CD4-positive, alpha-beta memory T cell (primary cell): ENCODE measurements around the gene FOLR1. TPM values are rescaled to one million over a fixed set of nuclear protein-coding genes. Genes with fewer than 3 reads are reported as not detected.

Experiments
- CTCF ChIA-PET: fragments of 350-600 bp; sonication (Branson Sonifier 250); formaldehyde crosslinking; loops from one replicate; lab custom pipeline; 2021; ENCODE audit warnings: inconsistent platforms; ENCODE audit not compliant: partially characterized antibody; lab: Charles Lee
- POLR2A ChIA-PET: fragments of 350-600 bp; sonication (Branson Sonifier 250); formaldehyde crosslinking; loops from one replicate; lab custom pipeline; 2021; ENCODE audit not compliant: partially characterized antibody; lab: Charles Lee
- DNase-seq, 5 donors: peaks; one replicate each; pipeline versions ENCODE4 v3.0.0 to v3.0.0-alpha.2; 2020 to 2022; ENCODE audit warnings: mixed read lengths in 1 of 5
- H3K27ac ChIP-seq: one replicate; pipeline ENCODE4 v1.7.0; 2013; ENCODE audit warnings: low read depth, low read length
- H3K27me3 ChIP-seq: 2 replicates; pipeline ENCODE4 v1.7.0; 2013; ENCODE audit warnings: mild to moderate bottlenecking, low read length, moderate library complexity; ENCODE audit not compliant: insufficient read depth
- H3K36me3 ChIP-seq: 2 replicates; pipeline ENCODE4 v1.7.0; 2013; ENCODE audit warnings: mild to moderate bottlenecking, low read length, moderate library complexity; ENCODE audit not compliant: insufficient read depth
- H3K4me1 ChIP-seq: 2 replicates; pipeline ENCODE4 v1.7.0; 2013; ENCODE audit warnings: mild to moderate bottlenecking, low read length, moderate library complexity; ENCODE audit not compliant: insufficient read depth
- H3K4me3 ChIP-seq, 2 donors: one replicate each; pipeline ENCODE4 v1.7.0; 2013; ENCODE audit warnings: low read length in 2 of 2, mild to moderate bottlenecking in 1 of 2
- H3K9me3 ChIP-seq, 2 donors: one replicate each; pipeline ENCODE4 v1.7.0; 2013; ENCODE audit warnings: low read length in 2 of 2, control low read depth in 1 of 2; ENCODE audit not compliant: control insufficient read depth in 1 of 2
- H3K27ac Mint-ChIP-seq, 7 donors: one replicate each; pipeline ENCODE4 v1.8.0; 2020 to 2021; ENCODE audit warnings: mixed read lengths in 7 of 7, mild to moderate bottlenecking in 6 of 7, inconsistent platforms in 3 of 7, moderate library complexity in 3 of 7
- H3K27me3 Mint-ChIP-seq, 2 donors: one replicate each; pipeline ENCODE4 v1.8.0; 2020 to 2021; ENCODE audit warnings: mixed read lengths in 2 of 2
- H3K36me3 Mint-ChIP-seq, 2 donors: one replicate each; pipeline ENCODE4 v1.8.0; 2020 to 2021; ENCODE audit warnings: mixed read lengths in 2 of 2, inconsistent platforms in 1 of 2, mild to moderate bottlenecking in 1 of 2
- H3K4me1 Mint-ChIP-seq, 4 donors: one replicate each; pipeline ENCODE4 v1.8.0; 2020 to 2021; ENCODE audit warnings: mixed read lengths in 4 of 4, mild to moderate bottlenecking in 1 of 4
- H3K4me3 Mint-ChIP-seq, 8 donors: one replicate each; pipeline ENCODE4 v1.8.0; 2020 to 2021; ENCODE audit warnings: mixed read lengths in 8 of 8, mild to moderate bottlenecking in 7 of 8, moderate library complexity in 6 of 8, inconsistent platforms in 3 of 8
- H3K9me3 Mint-ChIP-seq, 8 donors: one replicate each; pipeline ENCODE4 v1.8.0; 2020 to 2021; ENCODE audit warnings: mixed read lengths in 8 of 8, mild to moderate bottlenecking in 5 of 8, inconsistent platforms in 3 of 8, moderate library complexity in 1 of 8
- intact Hi-C: fragments of 100-400 bp; cut with micrococcal nuclease; formaldehyde crosslinking; loops from one replicate; pipeline ENCODE4 v1.15.1; 2023
- polyA plus RNA-seq, 2 donors: library from polyadenylated mRNA; unstranded; fragments of 300-500 nt; fragmentation: Illumina TruSeq; gene quantifications; one replicate each; pipeline ENCODE4 v1.2.3, GENCODE V29; 2021
- total RNA-seq, 2 experiments: library from RNA; stranded (reverse); gene quantifications; one replicate each; pipeline ENCODE4 v1.2.3, GENCODE V29; 2021

The FOLR1 gene
- total and polyA plus RNA-seq, 4 experiments from 2014 or later, result not detected

GRCh38 chr11:72232260-72233055 is 40.5 kb downstream of the FOLR1 start:
- ChIA-PET CTCF (interaction anchor here (1.3 kb wide), 1 partner anchor 49 kb away, joined by 3 read pairs; no protein-coding TSS in a partner anchor), POLR2A (no interaction called here)
- Mint-ChIP-seq H3K27ac (peak overlapping the region in 1 of 7 donors; percentile 53), H3K36me3 (peaks cover 28 to 81% of the 10 kb centered on the region in 2 donors), H3K9me3 (no peaks in the 10 kb centered on the region), H3K27me3 (no peaks in the 10 kb centered on the region), H3K4me3 (no peak overlapping the region), H3K4me1 (peaks cover 0 to 8% (median 0%) of the 10 kb centered on the region in 4 donors)
- peaks cover 56% of the 10 kb centered on the region for H3K36me3 ChIP-seq
- H3K9me3 ChIP-seq, result no peaks in the 10 kb centered on the region
- no peak overlapping the region for H3K4me3 ChIP-seq
- DNase-seq, result peak in 1 of 5 donors; percentile 5
- H3K27ac ChIP-seq, result no peak overlapping the region
- no peaks in the 10 kb centered on the region for H3K27me3 ChIP-seq
- no peaks in the 10 kb centered on the region for H3K4me1 ChIP-seq
- intact Hi-C loops, result no loop called here

GRCh38 chr11:72233056-72233772 is 41.3 kb downstream of the FOLR1 start:
- peaks cover 28 to 76% of the 10 kb centered on the region in 2 donors for H3K36me3 Mint-ChIP-seq
- Histone ChIP-seq H3K27ac (no peak overlapping the region), H3K36me3 (peaks cover 56% of the 10 kb centered on the region), H3K4me1 (no peaks in the 10 kb centered on the region), H3K4me3 (no peak overlapping the region), H3K9me3 (no peaks in the 10 kb centered on the region), H3K27me3 (no peaks in the 10 kb centered on the region)
- H3K9me3 Mint-ChIP-seq, result no peaks in the 10 kb centered on the region
- CTCF ChIA-PET, result no interaction called here
- intact Hi-C loops, result no loop called here
- DNase-seq, result no peak
- H3K27me3 Mint-ChIP-seq, result no peaks in the 10 kb centered on the region
- H3K4me3 Mint-ChIP-seq, result no peak overlapping the region
- POLR2A ChIA-PET, result no interaction called here
- H3K27ac Mint-ChIP-seq, result peak overlapping the region in 2 of 7 donors; percentile 15 to 46
- H3K4me1 Mint-ChIP-seq, result peaks cover 0 to 6% (median 0%) of the 10 kb centered on the region in 4 donors

GRCh38 chr11:72233773-72234513 is 42.0 kb downstream of the FOLR1 start:
- ChIA-PET POLR2A (no interaction called here), CTCF (interaction anchor here (0.8 to 4.9 kb wide), 2 partner anchors 10 to 252 kb away, joined by 4 to 40 read pairs; partner anchors contain the start of gene INPPL1)
- H3K9me3 ChIP-seq, result no peaks in the 10 kb centered on the region
- Mint-ChIP-seq H3K9me3 (no peaks in the 10 kb centered on the region), H3K4me3 (no peak overlapping the region), H3K27ac (peak overlapping the region in 4 of 7 donors; percentile 54 to 82 (median 72)), H3K4me1 (peaks cover 0 to 6% (median 1%) of the 10 kb centered on the region in 4 donors), H3K27me3 (peaks cover 0 to 2% of the 10 kb centered on the region in 2 donors), H3K36me3 (peaks cover 28 to 71% of the 10 kb centered on the region in 2 donors)
- no peak for DNase-seq
- H3K36me3 ChIP-seq, result peaks cover 49% of the 10 kb centered on the region
- no peak overlapping the region for H3K4me3 ChIP-seq
- no peaks in the 10 kb centered on the region for H3K27me3 ChIP-seq
- no peak overlapping the region for H3K27ac ChIP-seq
- intact Hi-C loops, result no loop called here
- H3K4me1 ChIP-seq, result no peaks in the 10 kb centered on the region

- CTCF ChIA-PET, result interaction anchor here (0.8 to 4.9 kb wide), 3 partner anchors 10 to 256 kb away, joined by 3 to 40 read pairs (median 4); partner anchors contain the start of gene INPPL1
- H3K36me3 Mint-ChIP-seq, result peaks cover 23 to 66% of the 10 kb centered on the region in 2 donors
- H3K27ac ChIP-seq, result no peak overlapping the region
- peaks cover 2 to 3% of the 10 kb centered on the region in 2 donors for H3K27me3 Mint-ChIP-seq
- peaks cover 5% of the 10 kb centered on the region for H3K4me1 ChIP-seq
- intact Hi-C loops, result no loop called here
- no peak for DNase-seq
- H3K4me3 ChIP-seq, result no peak overlapping the region
- peaks cover 2 to 7% (median 5%) of the 10 kb centered on the region in 4 donors for H3K4me1 Mint-ChIP-seq
- POLR2A ChIA-PET, result no interaction called here
- H3K4me3 Mint-ChIP-seq, result no peak overlapping the region
- no peaks in the 10 kb centered on the region for H3K9me3 ChIP-seq
- peaks cover 4% of the 10 kb centered on the region for H3K27me3 ChIP-seq
- H3K9me3 Mint-ChIP-seq, result no peaks in the 10 kb centered on the region
- peak overlapping the region in 4 of 7 donors; percentile 29 to 75 (median 42) for H3K27ac Mint-ChIP-seq
- peaks cover 47% of the 10 kb centered on the region for H3K36me3 ChIP-seq
These were observed 42.5 kb downstream of the FOLR1 start for GRCh38 chr11:72234514-72234830.

- peaks cover 2 to 9% (median 6%) of the 10 kb centered on the region in 4 donors for H3K4me1 Mint-ChIP-seq
- DNase-seq, result no peak
These were observed 43.0 kb downstream of the FOLR1 start for GRCh38 chr11:72234920-72235319.

GRCh38 chr11:72235351-72236057 is 43.6 kb downstream of the FOLR1 start:
- intact Hi-C loops, result no loop called here
- Mint-ChIP-seq H3K4me1 (peaks cover 5 to 13% (median 9%) of the 10 kb centered on the region in 4 donors), H3K9me3 (no peaks in the 10 kb centered on the region), H3K36me3 (peaks cover 18 to 60% of the 10 kb centered on the region in 2 donors), H3K27me3 (peaks cover 5 to 7% of the 10 kb centered on the region in 2 donors), H3K4me3 (no peak overlapping the region), H3K27ac (no peak overlapping the region)
- H3K4me1 ChIP-seq, result peaks cover 13% of the 10 kb centered on the region
- ChIA-PET POLR2A (interaction anchor here (0.6 to 3.6 kb wide), 2 partner anchors 11 to 135 kb away, joined by 4 to 36 read pairs; partner anchors contain the start of gene INPPL1), CTCF (interaction anchor here (1.0 to 4.9 kb wide), 2 partner anchors 11 to 257 kb away, joined by 3 to 40 read pairs; partner anchors contain the start of gene INPPL1)
- no peaks in the 10 kb centered on the region for H3K9me3 ChIP-seq
- H3K27ac ChIP-seq, result no peak overlapping the region
- peaks cover 11% of the 10 kb centered on the region for H3K27me3 ChIP-seq
- H3K4me3 ChIP-seq, result no peak overlapping the region
- no peak for DNase-seq
- H3K36me3 ChIP-seq, result peaks cover 39% of the 10 kb centered on the region

More at GRCh38 chr11:72234920-72235319, 43.0 kb downstream of the FOLR1 start:
- Histone ChIP-seq H3K27me3 (peaks cover 5% of the 10 kb centered on the region), H3K36me3 (peaks cover 45% of the 10 kb centered on the region), H3K9me3 (no peaks in the 10 kb centered on the region), H3K4me3 (no peak overlapping the region), H3K27ac (no peak overlapping the region), H3K4me1 (peaks cover 7% of the 10 kb centered on the region)
- no peak overlapping the region for H3K27ac Mint-ChIP-seq
- H3K9me3 Mint-ChIP-seq, result no peaks in the 10 kb centered on the region
- ChIA-PET POLR2A (interaction anchor here (0.6 to 3.6 kb wide), 2 partner anchors 10 to 135 kb away, joined by 4 to 36 read pairs; partner anchors contain the start of gene INPPL1), CTCF (interaction anchor here (0.8 to 4.9 kb wide), 3 partner anchors 11 to 257 kb away, joined by 3 to 40 read pairs (median 4); partner anchors contain the start of gene INPPL1)
- H3K36me3 Mint-ChIP-seq, result peaks cover 19 to 63% of the 10 kb centered on the region in 2 donors
- intact Hi-C loops, result no loop called here
- no peak overlapping the region for H3K4me3 Mint-ChIP-seq
- H3K27me3 Mint-ChIP-seq, result peaks cover 2 to 4% of the 10 kb centered on the region in 2 donors
